Liver (tissue), 9 donors: Measurements from ENCODE around the gene DAAM1. TPM values are rescaled to one million over a fixed set of nuclear protein-coding genes. Genes with fewer than 3 reads are reported as not detected.
A peak's percentile ranks its signal among the peaks of the same experiment; 100 is the strongest.

Source experiments
- DNase-seq: peaks from one replicate; pipeline ENCODE4 v3.0.0-alpha.2; 2017; ENCODE audit warnings: low spot score
- H3K27ac ChIP-seq, 2 donors: one replicate each; pipeline ENCODE4 v1.7.0; 2013; ENCODE audit warnings: inconsistent platforms in 2 of 2, low read length in 2 of 2, control low read depth in 1 of 2, low read depth in 1 of 2, mild to moderate bottlenecking in 1 of 2
- H3K27me3 ChIP-seq, 4 donors: one replicate each; pipeline versions ENCODE4 v1.6.1 to v1.7.0; 2013; ENCODE audit warnings: low read length in 3 of 4, inconsistent platforms in 1 of 4, mild to moderate bottlenecking in 1 of 4, moderate library complexity in 1 of 4; ENCODE audit not compliant: control insufficient read depth in 4 of 4, insufficient read depth in 4 of 4
- H3K36me3 ChIP-seq, 4 donors: one replicate each; pipeline versions ENCODE4 v1.6.1 to v1.7.0; 2013; ENCODE audit warnings: low read length in 3 of 4, mild to moderate bottlenecking in 3 of 4, low read depth in 1 of 4, moderate library complexity in 1 of 4; ENCODE audit not compliant: control insufficient read depth in 4 of 4, insufficient read depth in 3 of 4
- H3K4me1 ChIP-seq, 4 donors: one replicate each; pipeline versions ENCODE4 v1.6.1 to v1.7.0; 2013; ENCODE audit warnings: low read length in 3 of 4, mild to moderate bottlenecking in 3 of 4, moderate library complexity in 1 of 4; ENCODE audit not compliant: control insufficient read depth in 4 of 4, insufficient read depth in 4 of 4
- H3K4me3 ChIP-seq, 3 donors: one replicate each; pipeline versions ENCODE4 v1.6.1 to v1.7.0; 2013; ENCODE audit warnings: low read length in 3 of 3, control low read depth in 1 of 3, low read depth in 1 of 3, mild to moderate bottlenecking in 1 of 3
- H3K9ac ChIP-seq, 2 donors: one replicate each; pipeline ENCODE4 v1.7.0; 2013; ENCODE audit warnings: low read length in 2 of 2, mild to moderate bottlenecking in 2 of 2, moderate library complexity in 2 of 2, control low read depth in 1 of 2, low read depth in 1 of 2
- H3K9me3 ChIP-seq, 4 donors: one replicate each; pipeline versions ENCODE4 v1.6.1 to v1.7.0; 2013; ENCODE audit warnings: low read length in 3 of 4; ENCODE audit not compliant: control insufficient read depth in 4 of 4
- ATF3 ChIP-seq: IDR thresholded peaks from 2 replicates; pipeline ENCODE4 v1.6.1; 2016; ENCODE audit warnings: antibody characterized with exemption
- CTCF ChIP-seq: fragments of 150-350 bp; IDR thresholded peaks from 2 replicates; pipeline ENCODE4 v1.5.1; 2017; ENCODE audit warnings: improper control_type of control experiment, low read depth, low read length; ENCODE audit not compliant: missing input control
- EGR1 ChIP-seq, 2 donors: IDR thresholded peaks; 2 replicates each; pipeline ENCODE4 v1.6.1; 2016 to 2018; ENCODE audit warnings: antibody characterized with exemption in 2 of 2, low read depth in 2 of 2
- FOXA1 ChIP-seq: IDR thresholded peaks from 2 replicates; pipeline ENCODE4 v1.6.1; 2016; ENCODE audit warnings: antibody characterized with exemption
- GABPA ChIP-seq, 2 donors: IDR thresholded peaks in 1 of 2; conservative IDR thresholded peaks in 1 of 2; 2 replicates each; pipeline ENCODE4 v1.6.1; 2016; ENCODE audit warnings: antibody characterized with exemption in 2 of 2, mild to moderate bottlenecking in 1 of 2, moderate library complexity in 1 of 2
- HNF4A ChIP-seq, 2 donors: conservative IDR thresholded peaks; 2 replicates each; pipeline ENCODE4 v1.6.1; 2016; ENCODE audit warnings: antibody characterized with exemption in 2 of 2, mild to moderate bottlenecking in 2 of 2
- MAX ChIP-seq: IDR thresholded peaks from 2 replicates; pipeline ENCODE4 v1.6.1; 2016; ENCODE audit warnings: antibody characterized with exemption
- RAD21 ChIP-seq, 2 donors: IDR thresholded peaks; 2 replicates each; pipeline ENCODE4 v1.6.1; 2016; ENCODE audit warnings: antibody characterized with exemption in 2 of 2, mild to moderate bottlenecking in 2 of 2
- REST ChIP-seq: IDR thresholded peaks from 2 replicates; pipeline ENCODE4 v1.6.1; 2016; ENCODE audit warnings: antibody characterized with exemption, mild to moderate bottlenecking
- SP1 ChIP-seq: IDR thresholded peaks from 2 replicates; pipeline ENCODE4 v1.6.1; 2018; ENCODE audit warnings: antibody characterized with exemption, mild to moderate bottlenecking
- TAF1 ChIP-seq: conservative IDR thresholded peaks from 2 replicates; pipeline ENCODE4 v1.6.1; 2016; ENCODE audit warnings: antibody characterized with exemption, mild to moderate bottlenecking
- ZBTB33 ChIP-seq: IDR thresholded peaks from 2 replicates; pipeline ENCODE4 v1.6.1; 2016; ENCODE audit warnings: antibody characterized with exemption
- WGBS: extraction: QIAGEN DNeasy Blood & Tissue Kit; methylation state at CpG from one replicate; pipeline ENCODE4 v1.1.7; 2013; 5-methylcytosine and 5-hydroxymethylcytosine counted together
- polyA plus RNA-seq, 2 donors: library from polyadenylated mRNA; stranded (reverse) in 1 of 2; unstranded in 1 of 2; fragments of 200-250 nt in 1 of 2; fragments of >200 nt in 1 of 2; fragmentation: Nextera tagmentation in 1 of 2; extraction: Ambion mirVana in 1 of 2; gene quantifications; one replicate each; pipeline versions ENCODE4 v1.2.1 to v1.2.3, GENCODE V29; 2013 to 2015
- total RNA-seq, 2 donors: library from RNA; depleted of rRNA; stranded (reverse); fragments of >200 nt; gene quantifications; one replicate each; pipeline ENCODE4 v1.2.3, GENCODE V29; 2014
- donor health status: healthy.
- donor health status: healthy.
- donor health status: healthy.
- donor health status: healthy.
- donor health status: healthy.

Gene DAAM1
- total and polyA plus RNA-seq, 4 donors: 9.5 to 28.4 (median 18.5) TPM

- Histone ChIP-seq H3K9ac (no peak overlapping the region), H3K27me3 (no peaks in the 10 kb centered on the region), H3K4me1 (peaks cover 2 to 16% (median 10%) of the 10 kb centered on the region in 4 donors), H3K4me3 (no peak overlapping the region), H3K27ac (no peak overlapping the region), H3K9me3 (no peaks in the 10 kb centered on the region), H3K36me3 (peaks cover 0 to 11% (median 7%) of the 10 kb centered on the region in 4 donors)
- TF ChIP-seq RAD21 (IDR thresholded peaks at IDR 0.05): peak in 1 of 2 donors; percentile 5
- no peak for TF ChIP-seq FOXA1
- no peak for DNase-seq
Measured at GRCh38 chr14:59336098-59336497, 147.6 kb downstream of the DAAM1 start.

GRCh38 chr14:59336706-59337105 lies 148.2 kb downstream of the DAAM1 start:
- Histone ChIP-seq H3K36me3 (peaks cover 0 to 9% (median 6%) of the 10 kb centered on the region in 4 donors), H3K9ac (no peak overlapping the region), H3K4me1 (peaks cover 2 to 16% (median 10%) of the 10 kb centered on the region in 4 donors), H3K4me3 (no peak overlapping the region), H3K9me3 (no peaks in the 10 kb centered on the region), H3K27ac (peak overlapping the region in 1 of 2 donors; percentile 22), H3K27me3 (no peaks in the 10 kb centered on the region)
- no peak for TF ChIP-seq REST
- TF ChIP-seq GABPA (IDR thresholded peaks at IDR 0.05 in 1 of 2, conservative IDR thresholded peaks at IDR 0.05 in 1 of 2): no peak
- no peak for TF ChIP-seq ZBTB33
- TF ChIP-seq HNF4A (conservative IDR thresholded peaks at IDR 0.05): no peak
- no peak for TF ChIP-seq MAX
- TF ChIP-seq CTCF: no peak
- WGBS: 78% methylated on average over 3 of the region's 3 CpGs
- no peak for DNase-seq

GRCh38 chr14:59337141-59337611 lies 148.7 kb downstream of the DAAM1 start:
- Histone ChIP-seq H3K4me1 (peaks cover 2 to 16% (median 10%) of the 10 kb centered on the region in 4 donors), H3K9me3 (no peaks in the 10 kb centered on the region), H3K27ac (no peak overlapping the region), H3K9ac (no peak overlapping the region), H3K27me3 (no peaks in the 10 kb centered on the region), H3K4me3 (no peak overlapping the region), H3K36me3 (peaks cover 0 to 8% (median 2%) of the 10 kb centered on the region in 4 donors)
- DNase-seq: no peak
- WGBS: 66% methylated on average over 4 of the region's 4 CpGs
- TF ChIP-seq TAF1: no peak
- no peak for TF ChIP-seq HNF4A (conservative IDR thresholded peaks at IDR 0.05)
- no peak for TF ChIP-seq ZBTB33
- TF ChIP-seq RAD21 (IDR thresholded peaks at IDR 0.05): peak in 1 of 2 donors; percentile 13
- TF ChIP-seq ATF3: no peak
- no peak for TF ChIP-seq SP1
- TF ChIP-seq REST: no peak
- no peak for TF ChIP-seq EGR1 (IDR thresholded peaks at IDR 0.05; ENCODE audit: low read depth in 2 of 2)
